HG03097 (cell line): Measurements from ENCODE around the gene FAM13A.
"Not testable (repeated sequence)": the region's sequence is repeated elsewhere in the genome, so short reads cannot be mapped to it uniquely, and the experiment has no call there.

Source experiments
- ATAC-seq: cut with Tn5 transposase; IDR thresholded peaks from one replicate; pipeline ENCODE4 v1.9.1; 2021; ENCODE audit not compliant: unreplicated experiment, low FRiP score

FAM13A gene

DNA sequence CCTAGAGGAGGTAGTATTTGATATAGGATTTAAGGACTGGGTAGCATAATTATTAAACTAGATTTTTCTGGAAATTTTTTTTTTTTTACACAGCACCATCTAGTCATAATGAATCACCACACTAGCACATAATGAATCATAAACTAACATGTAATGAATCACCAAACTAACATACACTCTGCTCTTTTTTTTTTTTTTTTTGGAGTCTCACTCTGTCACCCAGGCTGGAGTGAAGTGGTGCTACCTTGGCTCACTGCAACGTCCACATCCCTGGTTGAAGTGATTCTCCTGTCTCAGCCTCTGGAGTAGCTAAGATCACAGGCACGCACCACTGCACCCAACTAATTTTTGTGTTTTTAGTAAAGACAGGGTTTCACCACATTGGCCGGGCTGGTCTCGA lies 92.5 kb downstream of the FAM13A start:
- no peak for ATAC-seq

DNA sequence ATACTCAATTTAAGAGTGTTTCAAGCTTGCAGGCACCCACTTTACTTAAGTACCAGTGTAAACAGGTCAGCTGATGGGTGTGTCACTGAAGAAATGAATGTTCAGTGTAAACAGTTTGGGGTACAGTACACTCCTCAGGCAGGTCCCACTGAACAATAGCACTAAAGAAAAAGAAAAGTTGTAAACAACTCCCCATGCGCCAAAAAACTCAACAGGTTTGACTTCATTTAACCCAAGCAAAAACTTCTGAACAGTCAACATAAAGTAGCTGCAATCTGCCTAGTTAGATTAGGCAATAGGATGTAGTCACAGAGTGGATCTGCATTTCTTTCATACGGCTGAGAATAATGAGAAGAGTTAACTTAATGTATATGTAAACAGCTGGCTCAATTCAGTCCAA lies 93.2 kb downstream of the FAM13A start:
- ATAC-seq, result no peak

DNA sequence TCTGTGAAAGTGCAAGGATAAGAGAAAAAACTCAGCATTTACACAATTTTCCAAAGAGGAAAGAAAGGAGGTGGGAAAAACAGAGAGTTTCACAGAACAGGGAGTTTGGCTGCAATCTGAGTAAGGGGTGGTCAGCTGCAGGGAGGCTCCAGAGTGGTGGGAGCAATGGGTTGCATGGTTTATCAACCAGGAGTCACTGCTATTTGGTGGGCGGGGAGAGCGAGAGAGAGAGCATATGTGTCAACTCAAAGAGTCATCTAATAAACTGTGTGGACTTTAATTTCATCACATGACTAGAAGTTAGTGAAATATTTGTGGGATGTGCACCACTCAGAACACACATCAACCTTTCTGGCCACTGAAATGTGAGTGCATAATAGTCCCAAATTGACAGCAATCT lies 94.6 kb downstream of the FAM13A start:
- ATAC-seq, result no peak

DNA sequence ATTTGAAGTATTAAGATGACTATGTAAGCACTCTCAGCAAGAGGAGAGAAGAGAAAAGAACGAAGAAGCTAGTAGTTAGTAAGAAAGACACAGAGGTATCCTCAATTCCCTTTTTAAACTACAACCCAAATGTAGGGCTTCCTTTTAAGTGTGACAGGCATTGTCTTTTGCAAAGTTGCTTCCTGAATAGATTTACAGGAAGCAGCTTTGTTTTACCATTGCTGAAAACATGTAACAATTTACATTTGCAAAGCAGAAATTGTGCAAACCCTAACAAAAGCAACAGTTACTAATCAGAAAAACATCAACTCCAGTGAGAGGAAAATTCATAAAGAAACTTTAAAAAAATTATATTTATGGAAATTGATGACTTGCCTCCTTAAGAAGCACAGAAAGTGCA lies 96.4 kb downstream of the FAM13A start:
- ATAC-seq, result no peak

DNA sequence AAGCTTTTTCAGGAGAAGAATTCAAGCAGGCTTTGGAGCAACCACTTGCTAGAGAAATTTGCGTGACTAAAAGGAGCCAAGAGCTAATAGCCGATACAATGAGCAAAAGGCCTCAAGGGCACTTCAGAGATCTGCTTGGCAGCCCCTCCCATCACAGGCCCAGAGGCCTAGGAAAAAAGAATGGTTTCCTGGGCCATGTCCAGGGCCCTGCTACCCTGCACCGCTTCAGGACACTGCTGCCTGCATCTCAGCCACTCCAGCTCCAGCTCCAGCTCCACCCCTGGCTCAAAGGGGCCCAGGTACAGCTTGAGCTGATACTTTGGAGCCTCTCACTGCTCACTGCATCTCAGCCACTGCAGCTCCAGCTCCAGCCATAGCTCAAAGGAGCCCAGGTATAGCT lies 98.9 kb downstream of the FAM13A start:
- no peak for ATAC-seq

DNA sequence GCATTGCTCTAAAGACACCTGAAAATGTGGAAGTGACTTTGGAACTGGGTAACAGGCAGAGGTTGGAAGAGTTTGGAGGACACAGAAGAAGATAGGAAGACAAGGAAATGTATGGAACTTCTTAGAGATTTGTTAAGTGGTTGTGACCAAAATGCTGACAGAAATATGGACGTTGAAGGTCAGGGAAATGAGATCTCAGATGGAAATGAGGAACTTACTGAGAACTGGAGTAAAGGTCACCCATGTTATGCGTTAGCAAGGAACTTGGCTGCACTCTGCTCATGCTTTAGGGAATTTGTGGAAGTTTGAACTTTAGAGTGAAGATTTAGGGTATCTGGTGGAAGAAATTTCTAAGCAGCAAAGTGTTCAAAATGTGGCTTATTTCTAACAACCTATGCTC lies 99.4 kb downstream of the FAM13A start:
- no peak for ATAC-seq

DNA sequence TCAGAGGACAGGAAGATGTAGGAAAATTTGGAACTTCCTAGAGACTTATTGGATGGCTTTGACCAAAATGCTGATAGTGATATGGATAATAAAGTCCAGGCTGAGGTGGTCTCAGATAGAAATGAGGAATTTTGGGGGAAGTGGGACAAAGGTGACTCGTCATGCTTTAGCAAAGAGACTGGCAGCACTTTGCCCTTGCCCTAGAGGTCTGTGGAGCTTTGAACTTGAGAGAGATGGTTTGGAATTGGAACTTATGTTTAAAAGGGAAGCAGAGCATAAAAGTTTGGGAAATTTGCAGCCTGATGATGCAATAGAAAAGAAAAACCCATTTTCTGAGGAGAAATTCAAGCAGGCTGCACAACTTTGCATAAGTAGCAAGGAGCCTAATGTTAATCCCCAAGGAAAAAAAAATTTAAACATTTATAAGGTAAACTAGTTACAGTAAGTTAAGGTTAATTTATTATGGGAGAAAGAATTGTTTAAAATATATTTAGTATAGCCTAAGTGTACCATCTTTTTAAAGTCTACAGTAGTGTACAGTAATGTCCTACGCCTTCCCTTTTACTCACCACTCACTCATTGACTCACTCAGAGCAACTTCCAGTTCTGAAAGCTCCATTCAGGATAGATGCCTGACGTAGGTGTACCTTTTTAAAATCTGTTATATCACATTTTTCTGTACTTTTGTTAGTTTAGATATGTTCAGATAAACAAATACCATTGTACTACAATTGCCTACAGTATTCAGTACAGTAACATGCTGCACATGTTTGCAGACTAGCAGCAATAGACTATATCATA lies 101.2 kb downstream of the FAM13A start:
- no peak for ATAC-seq

DNA sequence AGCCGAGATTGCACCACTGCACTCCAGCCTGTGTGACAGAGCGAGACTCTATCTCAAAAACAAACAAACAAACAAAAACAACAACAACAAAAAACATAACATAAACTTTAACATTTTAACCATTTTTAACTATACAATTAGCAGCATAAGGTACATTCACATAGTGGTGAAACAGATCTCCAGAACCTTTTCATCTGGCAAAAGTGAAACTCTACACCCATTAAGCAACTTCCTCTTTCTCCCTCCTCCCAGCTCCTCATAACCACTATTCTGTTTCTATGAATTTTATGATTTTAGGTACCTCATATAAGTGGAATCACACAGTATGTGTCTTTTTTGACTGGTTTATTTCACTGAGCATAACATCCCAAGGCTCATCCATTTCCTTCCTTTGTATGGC lies 103.6 kb downstream of the FAM13A start:
- ATAC-seq, result peak; percentile 67

DNA sequence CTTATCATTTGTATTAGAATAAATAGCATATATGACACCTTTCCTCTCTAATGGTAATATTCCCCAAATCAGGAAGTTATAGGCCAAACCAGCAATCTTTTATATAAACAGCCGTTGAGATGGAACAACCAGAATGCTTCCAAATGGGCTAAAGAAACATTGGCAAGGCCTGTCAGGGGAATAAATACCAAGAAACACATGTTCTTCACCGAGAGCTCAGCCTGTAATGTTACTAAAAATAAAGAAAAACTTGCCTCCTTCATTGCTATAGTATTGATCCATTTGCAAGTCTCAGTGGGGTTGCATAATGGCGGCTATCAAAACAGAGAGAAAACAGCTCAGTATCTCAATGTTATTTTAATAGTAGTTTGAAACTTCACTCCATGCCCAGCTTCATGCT lies 104.9 kb downstream of the FAM13A start:
- no peak for ATAC-seq

DNA sequence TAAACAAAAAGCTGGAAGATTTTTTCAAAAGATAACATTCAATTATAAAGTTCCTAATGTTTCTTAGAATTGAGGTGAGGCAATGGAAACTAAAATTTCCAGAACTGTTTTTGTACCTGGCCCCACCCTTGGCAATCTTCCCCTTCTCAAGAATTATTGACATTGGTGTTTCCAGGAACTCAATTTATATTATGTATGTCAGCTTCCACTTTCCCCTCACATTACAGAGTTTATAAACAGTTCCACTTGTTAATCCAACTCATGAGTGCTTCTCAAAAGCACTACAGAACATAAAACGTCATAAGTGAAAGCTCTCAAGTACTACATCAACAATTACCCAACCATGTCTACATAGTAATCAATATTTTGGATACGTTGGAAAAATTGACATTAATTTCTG lies 107.4 kb downstream of the FAM13A start:
- ATAC-seq, result no peak

DNA sequence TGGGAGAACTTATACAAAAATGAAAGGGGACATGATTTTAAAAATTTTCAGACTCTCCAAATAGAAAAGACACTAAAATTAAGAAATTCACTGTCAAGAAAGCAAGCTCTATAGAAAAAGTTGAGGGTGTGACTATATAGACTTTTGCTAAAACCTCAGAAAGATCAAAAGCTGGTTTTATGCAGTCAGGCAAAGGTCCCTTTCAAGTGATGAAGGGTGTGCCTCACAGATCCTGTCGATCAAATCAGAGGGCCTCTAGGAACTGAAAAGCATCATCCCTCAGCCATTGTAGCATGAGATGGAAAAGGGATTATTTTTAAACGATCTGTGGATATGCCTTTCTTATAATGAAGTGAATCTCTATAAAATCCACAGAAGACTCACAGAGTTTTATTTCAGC lies 116.5 kb downstream of the FAM13A start:
- ATAC-seq, result no peak

DNA sequence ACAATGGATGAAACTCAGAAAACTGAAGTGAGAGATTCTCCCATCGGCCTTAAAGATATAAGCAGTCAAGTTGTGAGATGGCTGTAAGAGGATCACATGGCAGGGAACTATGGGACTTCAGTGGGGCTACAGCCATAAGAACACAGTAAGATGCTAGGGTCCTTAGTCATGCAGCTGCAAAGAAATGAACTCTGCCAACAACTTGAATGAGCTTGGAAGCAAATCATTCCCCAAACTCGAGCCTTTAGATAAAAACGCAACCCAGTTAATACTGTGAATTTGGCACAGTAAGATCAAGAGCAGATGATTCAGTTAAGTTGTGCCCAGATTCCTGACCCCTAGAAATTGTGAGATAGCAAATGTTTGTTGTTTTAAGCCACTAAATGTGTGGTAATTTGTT lies 117.3 kb downstream of the FAM13A start:
- ATAC-seq, result no peak

DNA sequence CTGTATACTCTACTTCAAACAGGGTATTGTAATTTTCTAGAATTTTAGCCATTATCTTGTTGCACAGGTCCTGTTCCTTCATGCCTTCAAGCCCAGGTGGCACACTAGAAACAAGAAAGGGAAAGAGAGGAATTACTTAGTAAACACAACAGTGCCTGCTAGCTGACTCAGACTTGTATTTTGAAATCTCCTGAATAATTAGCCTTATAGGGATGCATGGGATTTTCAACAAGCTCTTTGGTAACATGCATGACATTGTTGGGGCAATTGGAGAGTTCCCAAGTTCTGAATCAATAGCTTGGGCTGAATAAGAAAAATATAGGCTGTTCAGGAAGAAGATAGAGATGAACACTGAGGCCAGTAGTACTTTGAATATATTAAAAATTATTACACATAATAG lies 118.8 kb downstream of the FAM13A start:
- no peak for ATAC-seq

DNA sequence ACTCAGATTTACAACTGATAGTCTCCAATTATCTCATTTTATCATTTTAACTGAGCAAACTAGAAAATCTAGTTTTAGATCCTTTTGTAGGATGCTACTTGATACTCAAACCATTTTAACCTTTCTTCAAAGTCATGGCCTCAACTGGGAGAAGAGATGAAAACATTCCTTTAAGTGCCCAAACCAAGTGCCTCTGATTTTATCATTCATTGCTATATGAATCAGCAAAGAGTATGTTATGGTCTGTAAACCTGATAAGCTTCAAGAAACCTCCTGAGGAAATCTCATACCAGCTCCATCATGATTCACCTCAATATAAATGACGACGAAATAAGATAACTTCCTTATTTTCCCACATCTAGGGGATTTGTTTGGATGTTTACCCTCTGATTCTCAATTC lies 119.9 kb downstream of the FAM13A start:
- ATAC-seq, result no peak

DNA sequence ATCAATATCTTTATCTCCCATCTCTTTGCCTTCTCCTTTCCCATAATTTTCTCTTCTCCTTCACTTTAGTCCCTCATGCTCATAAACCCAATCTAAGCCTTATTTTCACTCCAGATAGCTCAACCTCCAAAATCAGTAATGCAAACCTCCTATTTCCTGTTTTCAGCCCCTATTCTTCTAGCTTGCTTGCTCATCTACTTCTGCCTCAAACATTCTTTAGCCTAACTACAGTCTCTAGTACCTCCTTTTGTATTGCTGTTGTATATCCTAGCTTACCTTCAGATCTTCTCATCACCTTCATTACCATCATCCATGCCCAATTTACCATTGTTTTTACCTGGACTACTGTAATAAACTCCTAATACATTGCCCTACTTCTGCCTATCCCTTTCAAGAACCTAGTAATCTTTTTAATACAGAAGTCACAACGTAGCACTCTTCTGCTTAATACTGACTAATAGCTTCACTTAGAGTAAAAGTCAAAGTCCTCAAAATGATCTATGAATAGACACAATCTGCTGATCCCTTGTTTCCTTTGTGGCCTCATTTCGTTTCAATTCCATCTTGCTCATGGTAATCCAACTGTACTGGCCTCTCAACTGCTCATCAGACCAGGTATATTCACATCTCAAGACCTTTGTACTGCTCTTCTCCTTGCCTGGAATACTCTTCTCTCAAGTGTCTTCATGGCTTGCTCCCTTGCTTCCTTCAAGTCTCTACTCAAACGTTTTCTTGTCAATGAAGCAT lies 123.4 kb downstream of the FAM13A start:
- no peak for ATAC-seq

DNA sequence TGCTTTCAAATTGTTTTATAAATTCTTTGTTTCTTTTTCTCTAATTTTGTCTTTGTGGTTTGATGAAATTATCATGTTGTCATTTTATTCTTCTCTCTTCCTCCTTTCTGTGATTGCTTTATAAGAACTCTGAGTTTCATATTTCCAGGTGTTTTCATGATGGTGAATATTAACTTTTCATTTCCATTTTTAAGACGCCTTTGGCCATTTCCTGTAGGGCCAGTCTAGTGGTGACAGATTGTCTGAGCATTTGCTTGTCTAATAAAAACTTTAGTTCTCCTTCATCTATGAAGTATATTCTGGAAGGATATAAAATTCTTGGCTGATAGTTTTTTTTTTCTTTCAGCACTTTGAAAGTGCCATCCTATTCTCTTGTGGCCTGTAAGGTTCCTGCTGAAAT lies 128.1 kb downstream of the FAM13A start:
- no peak for ATAC-seq

DNA sequence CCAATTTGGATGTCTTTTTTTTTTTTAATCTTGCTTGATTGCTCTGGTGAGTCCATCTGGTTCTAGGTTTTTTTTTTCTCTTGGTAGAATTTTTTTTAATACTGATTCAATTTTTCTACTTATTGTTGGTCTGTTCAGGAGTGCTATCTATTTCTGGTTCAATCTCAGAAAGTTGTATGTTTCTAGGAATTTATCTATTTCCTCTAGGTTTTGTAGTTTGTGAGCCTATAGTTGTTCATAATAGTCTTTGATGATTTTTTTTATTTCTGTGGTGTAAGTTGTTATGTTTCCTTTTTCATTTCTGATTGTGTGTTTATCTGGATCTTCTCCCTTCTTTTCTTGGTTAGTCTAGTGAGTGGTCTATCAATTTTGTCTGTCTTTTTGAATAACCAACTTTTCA lies 129.6 kb downstream of the FAM13A start:
- ATAC-seq, result no peak

DNA sequence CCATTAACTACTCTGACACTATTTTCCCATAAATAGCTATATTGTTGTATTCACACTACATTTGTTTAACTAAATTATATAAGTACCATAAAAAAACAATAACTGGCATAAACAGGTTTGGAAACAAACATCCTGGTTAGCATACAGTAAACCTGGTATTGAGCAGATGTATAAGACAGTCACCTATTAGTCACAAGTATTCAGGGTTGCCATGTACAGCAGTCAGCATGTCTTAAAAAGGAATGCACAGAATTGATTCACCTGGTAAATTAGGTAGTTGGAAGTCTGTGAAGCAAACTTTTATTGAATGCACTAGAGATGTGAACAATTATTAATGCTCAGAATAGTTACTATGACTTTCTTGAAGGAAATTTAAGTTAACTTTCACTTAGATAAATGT lies 137.9 kb downstream of the FAM13A start:
- ATAC-seq, result no peak

DNA sequence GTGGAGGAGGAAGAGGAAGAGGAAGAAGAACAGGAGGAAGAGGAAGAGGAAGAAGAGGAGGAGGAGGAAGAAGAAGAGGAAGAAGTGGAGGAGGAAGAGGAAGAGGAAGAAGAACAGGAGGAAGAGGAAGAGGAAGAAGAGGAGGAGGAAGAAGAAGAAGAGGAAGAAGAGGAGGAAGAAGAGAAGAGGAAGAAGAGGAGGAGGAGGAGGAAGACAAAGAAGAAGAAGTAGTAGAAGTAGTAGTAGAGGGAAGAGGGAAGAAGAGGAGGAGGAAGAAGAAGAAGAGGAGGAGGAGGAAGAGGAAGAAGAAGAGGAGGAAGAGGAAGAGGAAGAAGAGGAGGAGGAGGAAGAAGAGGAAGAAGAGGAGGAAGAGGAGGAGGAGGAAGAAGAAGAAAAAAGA lies 143.8 kb downstream of the FAM13A start:
- not testable (repeated sequence) for ATAC-seq

DNA sequence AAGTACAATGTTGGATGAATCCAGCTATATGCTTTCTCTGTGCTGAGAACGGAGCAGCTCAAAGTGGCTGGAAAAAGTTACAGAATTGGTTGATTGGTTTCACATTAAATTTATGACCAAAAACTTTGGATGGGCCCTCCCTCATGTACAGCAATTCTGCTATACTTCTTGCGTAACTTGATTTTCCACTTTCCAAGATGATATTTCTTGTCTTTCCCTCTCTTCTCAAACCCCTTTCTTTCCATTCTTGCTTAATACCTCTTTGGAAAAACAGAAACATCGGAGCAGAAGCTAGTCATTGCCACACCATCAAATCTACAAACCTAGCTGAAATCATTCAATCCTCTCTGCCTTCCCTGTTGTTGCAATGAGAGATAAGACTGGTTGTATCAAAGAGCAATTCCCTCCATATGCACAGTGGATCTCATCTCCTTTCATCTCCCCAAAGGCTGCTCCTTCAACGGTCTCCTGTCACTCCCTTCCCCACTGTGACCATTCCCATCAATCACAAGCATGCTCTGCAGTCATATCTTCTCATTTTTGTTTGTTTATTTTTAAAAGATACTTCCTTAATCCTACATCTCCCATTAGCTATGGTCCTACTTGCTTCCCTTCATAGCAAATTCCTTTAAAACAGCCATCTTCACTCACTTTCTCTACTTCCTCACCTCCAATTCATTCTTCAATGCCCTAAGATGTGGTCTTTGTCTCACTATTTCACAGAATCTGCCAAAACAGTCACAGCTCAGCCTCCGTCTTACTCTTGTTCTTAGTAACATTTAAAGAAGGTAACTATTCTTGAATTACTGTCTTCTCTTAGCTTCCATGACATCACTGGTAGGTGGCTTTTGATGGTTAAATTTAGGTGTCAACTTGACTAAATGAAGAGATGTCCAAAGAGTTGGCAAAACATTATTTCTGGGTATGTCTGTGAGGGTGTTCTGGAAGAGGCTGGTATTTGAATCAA lies 145.5 kb downstream of the FAM13A start:
- no peak for ATAC-seq

DNA sequence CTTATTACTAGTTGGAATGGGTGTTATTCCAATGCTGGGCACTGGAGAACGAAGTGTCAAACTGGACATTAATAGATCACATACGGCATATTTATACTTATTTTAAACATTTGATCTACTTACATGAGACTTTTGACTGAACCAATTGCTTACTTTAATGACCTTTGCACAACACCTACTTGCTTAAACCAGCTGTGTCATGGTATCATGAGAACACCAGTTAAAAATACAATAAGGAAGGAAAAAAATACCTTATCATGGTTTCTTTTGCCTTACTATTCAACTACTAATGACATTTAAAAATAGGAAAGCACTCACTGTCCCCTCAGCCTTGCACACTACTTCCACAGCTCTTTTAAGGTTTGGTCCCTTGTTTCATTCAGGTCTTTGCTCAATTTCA lies 146.9 kb downstream of the FAM13A start:
- no peak for ATAC-seq
